Measurements from ENCODE around the gene BMF. TPM values are rescaled to one million over a fixed set of nuclear protein-coding genes. Genes with fewer than 3 reads are reported as not detected.

Gene BMF
- total RNA-seq, 1 experiment from 2014 or later, result 3.0 TPM

DNA sequence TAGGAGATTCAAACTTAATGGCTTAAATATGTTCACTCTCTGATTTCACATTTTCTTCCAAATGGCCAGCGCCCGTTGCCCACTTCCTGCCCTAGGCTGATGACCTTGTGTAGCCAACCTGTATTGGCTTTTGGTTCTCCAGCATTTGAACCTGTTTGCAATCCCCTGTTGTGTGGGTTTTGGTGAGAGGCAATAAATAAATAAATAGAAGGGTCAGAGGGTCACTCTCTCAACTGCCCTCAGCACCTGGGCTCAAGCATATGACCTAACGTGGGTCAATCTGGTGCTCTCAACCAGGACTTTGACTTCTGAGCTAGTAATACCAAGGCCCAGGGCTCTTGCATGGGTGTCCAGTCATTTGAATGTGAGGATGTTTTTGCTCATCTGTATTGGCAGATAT is 67.9 kb downstream of the BMF start:
- no peaks in the 10 kb centered on the region for H3K9me2 ChIP-seq (replicated peaks; ENCODE audit: insufficient read depth, low read length)
- H3K79me2 ChIP-seq (ENCODE audit: low read length), result peaks cover 27% of the 10 kb centered on the region
- H3K27ac ChIP-seq (ENCODE audit: low read length), result no peak overlapping the region
- H3K9me3 ChIP-seq (ENCODE audit: low read length), result no peaks in the 10 kb centered on the region
- peaks cover 8% of the 10 kb centered on the region; the same call in 1 of the 2 replicates for H3K36me3 ChIP-seq (ENCODE audit: insufficient read depth, low read length)
- no peak overlapping the region for H3K9ac ChIP-seq (ENCODE audit: low read length)
- H3K4me3 ChIP-seq (ENCODE audit: low read length), result no peak overlapping the region
- no peaks in the 10 kb centered on the region for H3K27me3 ChIP-seq (ENCODE audit: low read length)
- peak overlapping the region; percentile 80 for H3K4me2 ChIP-seq (ENCODE audit: low read depth, low read length, poor library complexity, severe bottlenecking)
- peaks cover 31% of the 10 kb centered on the region for H3K4me1 ChIP-seq (ENCODE audit: low read length)
- no peaks in the 10 kb centered on the region for H4K20me1 ChIP-seq (ENCODE audit: insufficient read depth, low read depth, low read length)
- H2AFZ ChIP-seq (ENCODE audit: low read length), result no peak overlapping the region
- no peak for DNase-seq

DNA sequence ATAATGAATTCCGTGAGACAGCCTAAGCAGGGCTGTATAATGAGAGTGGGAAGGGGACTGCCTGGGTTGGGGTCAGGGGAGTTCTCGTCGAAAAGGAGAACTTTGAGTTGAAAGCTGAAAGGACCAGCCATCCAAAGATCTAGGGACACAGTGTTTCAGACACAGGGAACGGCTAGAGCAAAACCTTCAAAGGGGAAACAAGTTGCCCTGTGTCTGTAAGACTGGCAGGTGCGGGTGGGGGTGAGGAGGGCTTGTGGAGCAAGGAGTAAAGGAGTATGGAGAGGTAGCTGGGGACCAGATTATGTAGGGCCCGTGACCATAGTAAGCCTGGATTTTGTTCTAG is 68.4 kb downstream of the BMF start:
- H3K79me2 ChIP-seq (ENCODE audit: low read length), result peaks cover 27% of the 10 kb centered on the region
- no peaks in the 10 kb centered on the region for H3K27me3 ChIP-seq (ENCODE audit: low read length)
- H3K9ac ChIP-seq (ENCODE audit: low read length), result peak overlapping the region; percentile 18
- H3K9me3 ChIP-seq (ENCODE audit: low read length), result no peaks in the 10 kb centered on the region
- H4K20me1 ChIP-seq (ENCODE audit: insufficient read depth, low read depth, low read length), result no peaks in the 10 kb centered on the region
- peak overlapping the region; percentile 82 for H3K4me3 ChIP-seq (ENCODE audit: low read length)
- H3K4me1 ChIP-seq (ENCODE audit: low read length), result peaks cover 26% of the 10 kb centered on the region
- no peak for DNase-seq
- H3K36me3 ChIP-seq (ENCODE audit: insufficient read depth, low read length), result peaks cover 12% of the 10 kb centered on the region; the same call in 1 of the 2 replicates
- H3K9me2 ChIP-seq (replicated peaks; ENCODE audit: insufficient read depth, low read length), result no peaks in the 10 kb centered on the region
- H3K4me2 ChIP-seq (ENCODE audit: low read depth, low read length, poor library complexity, severe bottlenecking), result peak overlapping the region; percentile 80
- no peak overlapping the region for H3K27ac ChIP-seq (ENCODE audit: low read length)
- H2AFZ ChIP-seq (ENCODE audit: low read length), result no peak overlapping the region

DNA sequence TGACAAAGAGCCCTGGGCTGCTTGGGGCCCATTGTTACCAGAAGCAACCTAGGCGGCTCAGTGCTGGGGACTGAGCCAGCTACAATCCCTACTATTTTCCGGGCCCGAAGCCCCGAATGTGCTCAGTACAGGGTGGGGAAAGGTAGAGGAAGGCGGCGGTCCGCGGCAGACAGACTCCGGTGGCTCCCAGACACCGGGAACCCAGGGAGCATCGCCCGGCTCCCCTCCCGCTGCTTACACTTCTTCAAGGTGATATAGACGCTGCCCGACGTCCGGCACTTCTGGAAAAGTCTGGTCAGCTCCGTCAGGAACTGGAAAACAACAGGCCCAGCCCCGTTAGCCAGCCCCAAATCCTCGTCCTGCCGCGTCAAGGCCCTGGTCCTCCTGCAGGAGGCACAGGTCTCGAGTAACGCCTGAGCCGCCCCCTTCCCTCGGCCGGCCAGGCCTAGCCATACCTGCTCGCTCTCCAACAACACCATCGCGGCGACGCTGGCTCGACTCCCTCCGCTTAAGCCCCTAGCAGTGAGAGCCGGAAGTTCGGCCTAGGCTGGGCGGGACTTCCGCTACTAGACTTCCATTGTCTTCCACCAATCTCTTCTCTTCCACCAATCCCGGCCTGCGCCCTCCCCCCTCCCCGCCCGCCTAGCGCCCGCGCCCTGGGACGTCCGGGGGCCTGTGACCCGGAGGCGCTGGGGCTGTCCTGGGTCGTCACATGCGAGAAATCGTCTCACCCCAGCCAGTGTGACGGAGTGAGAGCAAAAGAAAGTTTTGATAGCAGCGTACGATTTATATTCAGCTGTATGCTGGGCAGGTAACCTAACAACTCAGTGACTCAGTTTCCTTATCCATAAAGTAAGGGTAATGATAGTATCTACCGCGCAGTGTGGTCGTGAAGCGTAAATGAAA is 69.8 kb downstream of the BMF start, which contains the start of gene SRP14:
Gene SRP14, minus strand, starts transcription at position 544 of the 906 bp plus-strand sequence. Its CDS starts 65 bp downstream, at position 479.
- H3K4me3 ChIP-seq (ENCODE audit: low read length), result peak within 1 kb of the TSS; percentile 82
- no peaks in the 10 kb centered on the region for H3K27me3 ChIP-seq (ENCODE audit: low read length)
- peak within 1 kb of the TSS; percentile 61 for H3K27ac ChIP-seq (ENCODE audit: low read length)
- peak within 1 kb of the TSS; percentile 96 for H2AFZ ChIP-seq (ENCODE audit: low read length)
- no peaks in the 10 kb centered on the region for H3K9me2 ChIP-seq (replicated peaks; ENCODE audit: insufficient read depth, low read length)
- peaks cover 27% of the 10 kb centered on the region for H3K79me2 ChIP-seq (ENCODE audit: low read length)
- no peaks in the 10 kb centered on the region for H3K9me3 ChIP-seq (ENCODE audit: low read length)
- H4K20me1 ChIP-seq (ENCODE audit: insufficient read depth, low read depth, low read length), result no peaks in the 10 kb centered on the region
- H3K4me1 ChIP-seq (ENCODE audit: low read length), result peaks cover 18% of the 10 kb centered on the region
- H3K4me2 ChIP-seq (ENCODE audit: low read depth, low read length, poor library complexity, severe bottlenecking), result peak within 1 kb of the TSS; percentile 80
- peak; percentile 98 for DNase-seq
- peaks cover 24% of the 10 kb centered on the region; the same call in 1 of the 2 replicates for H3K36me3 ChIP-seq (ENCODE audit: insufficient read depth, low read length)
- peak within 1 kb of the TSS; percentile 97 for H3K9ac ChIP-seq (ENCODE audit: low read length)

DNA sequence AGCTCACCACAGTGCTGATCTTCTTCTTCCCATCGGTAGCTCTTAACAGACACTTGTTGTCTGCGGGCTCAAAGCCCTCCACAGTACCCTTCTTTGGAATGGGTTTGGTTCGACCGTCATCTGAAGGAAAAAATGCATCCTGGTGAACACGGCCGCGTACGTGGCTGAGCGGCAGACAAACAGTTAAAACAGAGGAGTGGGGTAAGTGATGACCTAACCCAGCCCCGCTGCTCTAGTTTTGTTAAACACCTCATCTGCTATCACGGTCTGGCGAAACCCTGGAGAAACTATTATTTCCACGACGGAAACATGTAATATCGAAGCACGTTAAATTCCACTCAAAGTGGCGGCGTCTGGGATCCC is 70.4 kb downstream of the BMF start:
- H3K27ac ChIP-seq (ENCODE audit: low read length), result peak overlapping the region; percentile 61; the same call in 1 of the 2 replicates
- no peaks in the 10 kb centered on the region for H4K20me1 ChIP-seq (ENCODE audit: insufficient read depth, low read depth, low read length)
- H3K79me2 ChIP-seq (ENCODE audit: low read length), result peaks cover 27% of the 10 kb centered on the region
- H3K27me3 ChIP-seq (ENCODE audit: low read length), result no peaks in the 10 kb centered on the region
- no peak for DNase-seq
- H3K4me3 ChIP-seq (ENCODE audit: low read length), result peak overlapping the region; percentile 82
- H3K9me2 ChIP-seq (replicated peaks; ENCODE audit: insufficient read depth, low read length), result no peaks in the 10 kb centered on the region
- peaks cover 18% of the 10 kb centered on the region for H3K4me1 ChIP-seq (ENCODE audit: low read length)
- peak overlapping the region; percentile 80 for H3K4me2 ChIP-seq (ENCODE audit: low read depth, low read length, poor library complexity, severe bottlenecking)
- peaks cover 24% of the 10 kb centered on the region; the same call in 1 of the 2 replicates for H3K36me3 ChIP-seq (ENCODE audit: insufficient read depth, low read length)
- no peaks in the 10 kb centered on the region for H3K9me3 ChIP-seq (ENCODE audit: low read length)
- H3K9ac ChIP-seq (ENCODE audit: low read length), result peak overlapping the region; percentile 97
- peak overlapping the region; percentile 96 for H2AFZ ChIP-seq (ENCODE audit: low read length)

Other genes starting within 250 kb of the BMF start
- 0.07 TPM in 1 of 2 replicates, not detected in the other for gene GPR176, start 188.6 kb downstream of the BMF start, total RNA-seq (2014; rRNA removed; shearing (Covaris generic); ENCODE audit: low replicate concordance)
- gene EIF2AK4, start 174.8 kb downstream of the BMF start, total RNA-seq (2014; rRNA removed; shearing (Covaris generic); ENCODE audit: low replicate concordance), result 24.0 and 42.5 TPM in 2 replicates
- gene SRP14, start 69.7 kb downstream of the BMF start, total RNA-seq (2014; rRNA removed; shearing (Covaris generic); ENCODE audit: low replicate concordance), result 232 and 427 TPM in 2 replicates
- gene BUB1B, start 52.2 kb upstream of the BMF start, total RNA-seq (2014; rRNA removed; shearing (Covaris generic); ENCODE audit: low replicate concordance), result 58.2 and 60.1 TPM in 2 replicates
- gene PAK6, start 130.2 kb upstream of the BMF start, total RNA-seq (2014; rRNA removed; shearing (Covaris generic); ENCODE audit: low replicate concordance), result 0.45 and 0.69 TPM in 2 replicates
- not detected in 2 replicates for gene ANKRD63, start 174.2 kb upstream of the BMF start, total RNA-seq (2014; rRNA removed; shearing (Covaris generic); ENCODE audit: low replicate concordance)
- 4.3 and 8.7 TPM in 2 replicates for gene PLCB2, start 199.1 kb upstream of the BMF start, total RNA-seq (2014; rRNA removed; shearing (Covaris generic); ENCODE audit: low replicate concordance)
- 5.8 and 9.2 TPM in 2 replicates for gene INAFM2, start 214.8 kb upstream of the BMF start, total RNA-seq (2014; rRNA removed; shearing (Covaris generic); ENCODE audit: low replicate concordance)
- 1.2 and 3.1 TPM in 2 replicates for gene CCDC9B, start 232.1 kb upstream of the BMF start, total RNA-seq (2014; rRNA removed; shearing (Covaris generic); ENCODE audit: low replicate concordance)
- not detected in 2 replicates for gene PHGR1, start 242.2 kb upstream of the BMF start, total RNA-seq (2014; rRNA removed; shearing (Covaris generic); ENCODE audit: low replicate concordance)
- 0.07 and 2.6 TPM in 2 replicates for gene DISP2, start 249.3 kb upstream of the BMF start, total RNA-seq (2014; rRNA removed; shearing (Covaris generic); ENCODE audit: low replicate concordance)

Measured in Karpas-422 (cell line).